Measurements from ENCODE around the gene ADAM8.
"Not testable (repeated sequence)": the region's sequence is repeated elsewhere in the genome, so short reads cannot be mapped to it uniquely, and the experiment has no call there.

Gene ADAM8

DNA sequence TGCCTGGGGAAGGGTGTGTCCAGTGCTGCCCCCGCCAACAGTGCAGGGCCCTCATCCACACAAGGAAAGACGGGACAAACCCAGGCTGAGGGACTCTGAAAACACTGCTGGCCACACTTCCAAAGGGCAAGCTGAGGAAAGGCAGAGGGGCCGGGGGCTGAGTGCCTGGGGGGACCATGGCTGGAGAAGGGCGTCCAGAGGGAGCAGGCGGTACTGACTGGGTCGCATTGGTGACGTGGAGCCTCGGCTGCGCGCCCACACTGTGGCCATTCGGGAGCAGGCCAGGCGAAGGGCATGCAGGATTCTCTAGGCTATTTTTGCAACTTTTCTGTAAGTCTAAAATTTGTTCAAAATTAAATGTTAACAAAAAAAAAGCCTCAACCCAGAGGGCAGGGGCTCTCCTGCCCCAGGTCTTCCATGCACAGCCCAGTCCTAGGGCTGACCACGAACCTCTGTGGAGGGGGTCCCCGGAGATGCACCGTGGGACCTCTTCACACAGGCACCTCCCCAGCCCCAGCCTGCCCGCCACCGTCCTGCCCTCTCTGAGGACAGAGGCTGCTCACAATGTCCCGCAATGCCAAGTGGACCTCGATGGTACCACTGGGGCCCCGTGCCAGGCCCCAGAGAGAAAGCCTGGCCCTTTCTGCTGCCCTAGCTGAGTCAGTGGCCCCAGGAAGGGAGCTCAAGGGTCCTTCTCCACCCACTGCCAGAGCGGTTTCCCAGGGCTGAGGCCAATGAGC is 10.4 kb downstream of the ADAM8 start:
- FAIRE-seq = no peak

DNA sequence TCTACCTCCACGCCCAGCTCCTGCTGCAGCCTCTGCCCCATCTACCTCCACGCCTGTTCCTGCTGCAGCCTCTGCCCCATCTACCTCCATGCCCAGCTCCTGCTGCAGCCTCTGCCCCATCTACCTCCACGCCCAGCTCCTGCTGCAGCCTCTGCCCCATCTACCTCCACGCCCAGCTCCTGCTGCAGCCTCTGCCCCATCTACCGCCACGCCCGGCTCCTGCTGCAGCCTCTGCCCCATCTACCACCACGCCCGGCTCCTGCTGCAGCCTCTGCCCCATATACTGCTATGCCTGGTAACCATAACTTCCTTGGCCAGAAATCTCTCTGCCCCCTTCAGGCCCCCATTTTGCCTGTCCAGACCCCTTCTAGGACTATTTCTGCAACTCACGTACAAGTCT is 11.6 kb downstream of the ADAM8 start:
- not testable (repeated sequence) for FAIRE-seq

- FAIRE-seq = no peak
These were observed 12.2 kb downstream of the ADAM8 start for GRCh38 chr10:133264461-133264860.

DNA sequence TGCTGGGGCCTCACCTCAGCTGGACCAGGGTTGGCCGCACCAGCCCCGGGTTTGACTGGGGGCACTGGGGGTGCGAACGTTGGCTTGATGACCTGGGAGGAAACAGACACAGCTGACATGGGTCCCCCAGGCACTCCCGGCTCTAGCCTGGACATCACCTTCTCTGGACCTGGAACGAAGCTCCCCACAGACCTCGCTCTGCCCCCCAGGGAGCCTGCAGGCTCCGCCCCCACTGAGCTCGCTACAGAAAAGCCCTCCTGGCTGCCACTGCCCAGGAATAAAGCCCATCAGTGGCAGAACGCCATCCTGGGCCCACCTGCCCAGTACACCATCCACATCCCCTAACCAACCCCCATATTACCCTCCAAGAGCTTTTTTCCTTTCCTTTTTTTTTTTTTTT is 13.0 kb downstream of the ADAM8 start:
- no peak for FAIRE-seq

DNA sequence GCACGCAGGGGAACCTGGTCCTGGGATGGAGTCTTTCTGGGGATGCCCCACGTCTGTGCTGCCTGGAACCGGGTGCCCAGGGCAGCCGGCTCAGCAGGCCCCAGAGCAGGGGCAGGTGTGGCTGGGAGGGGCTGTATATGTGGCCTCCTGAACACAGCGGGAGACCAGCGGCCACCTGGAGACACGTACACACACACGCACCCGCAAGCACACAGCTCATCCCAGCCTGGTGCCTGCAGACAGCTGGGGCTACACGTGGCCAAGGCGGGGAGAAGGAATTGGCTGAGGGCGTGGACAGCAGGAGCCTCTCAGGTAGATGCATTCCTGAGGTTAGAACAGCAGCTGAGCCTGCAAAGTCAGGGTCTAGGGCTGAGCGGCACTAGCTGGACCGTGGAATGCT is 14.0 kb downstream of the ADAM8 start:
- FAIRE-seq = no peak

DNA sequence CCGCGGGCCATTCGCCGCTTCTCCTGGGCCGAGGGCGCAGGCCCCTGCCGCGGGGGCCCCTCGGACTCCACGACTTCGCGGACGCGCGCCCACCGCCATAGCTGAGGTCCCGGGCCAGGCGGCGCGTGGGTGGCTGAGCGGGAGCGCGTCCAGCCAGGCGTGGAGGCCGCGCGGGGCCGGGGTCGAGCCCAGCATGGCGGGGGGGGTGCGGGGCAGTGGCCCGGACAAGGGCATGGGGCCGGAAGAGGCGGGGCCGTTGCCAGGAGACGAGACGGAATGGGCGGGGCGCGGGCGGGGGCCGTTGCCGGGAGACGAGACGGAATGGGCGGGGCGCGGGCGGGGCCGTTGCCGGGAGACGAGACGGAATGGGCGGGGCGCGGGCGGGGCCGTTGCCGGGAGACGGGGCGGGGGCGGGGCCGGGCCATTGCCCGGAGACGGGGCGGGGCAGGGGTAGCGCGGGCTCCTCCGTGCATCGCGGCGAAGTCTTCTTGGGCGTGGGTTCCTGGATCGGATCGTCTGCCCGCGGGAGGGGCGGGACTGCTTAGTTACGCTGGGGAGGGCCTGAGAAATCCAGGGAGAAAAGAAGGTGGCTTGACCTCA is 14.8 kb downstream of the ADAM8 start:
- FAIRE-seq = no peak

DNA sequence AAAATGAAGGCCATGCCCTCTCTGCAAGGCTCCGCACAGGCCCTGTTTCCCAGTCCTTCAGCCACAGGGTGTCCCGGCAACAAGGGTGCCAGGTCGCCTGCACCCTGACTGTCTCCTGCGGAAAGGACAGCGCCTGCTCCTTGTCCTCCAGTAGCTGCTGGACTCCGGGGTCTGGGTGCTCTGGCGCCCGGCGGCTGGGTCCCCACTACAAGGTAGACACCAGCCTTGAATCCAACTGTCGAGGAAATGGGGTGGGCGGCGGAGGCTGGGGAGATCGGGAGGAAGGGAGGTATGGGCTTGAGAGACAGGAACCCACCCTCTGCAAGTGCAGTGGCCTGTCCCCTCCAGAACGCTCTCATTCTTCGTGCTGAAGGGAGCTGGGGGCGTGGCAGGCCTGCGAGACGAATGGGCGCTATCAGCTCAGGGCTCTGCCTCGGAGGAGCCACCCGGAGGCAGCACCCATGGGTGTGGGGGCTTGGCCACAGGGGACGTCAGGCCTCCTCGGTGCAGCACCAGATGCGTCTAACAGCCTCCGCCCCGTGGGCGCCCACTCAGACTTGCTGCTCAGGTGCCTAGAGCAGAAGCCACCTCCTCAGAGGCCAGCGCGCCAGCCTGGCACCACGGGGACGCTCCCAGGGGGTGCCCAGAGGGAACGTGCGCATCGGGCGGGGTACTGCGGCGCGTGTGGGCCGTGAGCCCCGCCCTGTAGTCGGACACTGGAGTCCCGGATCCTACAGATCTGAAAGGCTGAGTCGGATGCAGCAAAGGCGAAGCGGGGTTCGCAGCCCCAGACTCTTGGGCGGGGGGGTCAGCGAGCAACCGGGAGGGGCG is 15.6 kb downstream of the ADAM8 start:
- FAIRE-seq = no peak

GRCh38 chr10:133259602-133259989 is 17.1 kb downstream of the ADAM8 start:
- no peak for FAIRE-seq

DNA sequence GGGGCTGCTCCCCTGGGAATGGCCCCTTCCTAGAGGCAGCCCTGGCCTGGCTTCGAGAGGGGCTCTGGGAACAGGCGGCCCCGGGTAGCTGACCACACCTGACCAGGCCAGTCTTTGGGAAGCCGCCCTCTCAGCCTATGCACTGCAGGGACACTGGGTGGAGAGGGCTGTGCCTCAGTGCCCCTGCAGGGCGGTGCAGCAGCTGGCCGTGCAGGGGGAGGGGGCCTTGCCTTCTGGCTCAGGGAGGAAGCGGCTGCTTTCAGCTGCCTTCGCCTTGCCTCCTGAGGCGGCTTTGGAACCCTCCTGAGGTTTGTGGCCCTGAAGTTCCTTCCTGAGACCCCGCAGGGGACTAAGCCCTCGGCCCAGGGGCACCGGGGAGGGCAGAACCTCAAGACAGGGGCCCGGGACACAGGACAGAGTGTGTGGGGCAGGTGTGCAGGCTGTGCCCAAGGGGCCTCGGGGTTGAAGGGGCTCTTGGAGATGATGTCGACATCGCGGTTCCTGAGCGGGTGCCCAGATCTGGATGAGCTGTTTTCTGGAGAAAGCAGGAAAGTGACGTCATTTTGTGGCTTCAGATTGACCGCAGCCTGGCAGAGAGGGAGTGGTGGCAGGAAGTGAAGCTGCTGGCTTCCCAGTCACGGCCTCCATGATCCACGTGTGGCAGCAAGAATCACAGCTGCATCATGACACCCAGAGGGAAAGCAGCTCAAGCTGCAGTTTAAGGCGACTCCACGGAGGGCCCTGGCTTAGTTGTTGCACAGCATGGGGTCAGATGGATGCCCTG is 17.7 kb downstream of the ADAM8 start:
- no peak for FAIRE-seq

DNA sequence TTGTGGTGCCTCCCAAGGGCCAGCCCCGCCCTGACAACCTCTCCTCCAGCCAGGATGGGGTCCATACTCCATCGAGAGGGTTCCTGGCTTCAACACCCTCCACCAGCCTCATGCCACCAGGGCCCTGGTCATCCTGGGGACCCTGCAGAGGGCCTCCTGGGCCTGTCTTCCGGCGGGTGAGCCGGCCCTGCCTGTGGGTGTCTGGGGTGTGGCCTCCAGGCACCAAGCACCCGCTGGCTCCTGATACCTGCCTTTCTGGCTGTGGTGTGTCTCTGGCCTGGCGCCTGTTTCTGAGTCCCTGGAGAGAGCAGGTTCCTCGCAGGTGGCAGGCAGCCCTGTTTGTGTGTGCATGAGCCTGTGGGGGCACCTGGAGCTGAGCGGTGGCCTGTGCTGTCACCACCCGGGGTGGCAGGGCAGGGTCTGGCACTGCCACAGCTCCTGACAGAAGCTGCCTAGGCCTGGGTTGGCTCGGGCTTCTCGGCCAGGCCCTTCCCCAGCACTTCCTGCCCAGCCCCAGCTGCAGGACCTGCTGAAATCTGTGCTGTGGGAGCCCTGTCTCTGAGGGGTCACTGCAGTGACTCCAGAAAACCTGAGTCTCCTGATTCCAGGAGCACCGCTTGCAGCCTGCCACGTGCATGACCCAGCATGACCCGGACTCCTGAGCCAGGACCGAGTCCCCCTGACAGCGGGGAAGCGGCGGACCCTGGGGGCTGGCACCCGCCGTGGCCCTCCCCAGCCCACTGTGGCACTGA is 18.4 kb downstream of the ADAM8 start:
- FAIRE-seq = no peak

GRCh38 chr10:133257489-133258065 is 19.1 kb downstream of the ADAM8 start:
- FAIRE-seq = no peak

GRCh38 chr10:133255323-133255722 is 21.3 kb downstream of the ADAM8 start:
- no peak for FAIRE-seq

GRCh38 chr10:133254421-133255120 is 22.1 kb downstream of the ADAM8 start:
- FAIRE-seq = no peak

DNA sequence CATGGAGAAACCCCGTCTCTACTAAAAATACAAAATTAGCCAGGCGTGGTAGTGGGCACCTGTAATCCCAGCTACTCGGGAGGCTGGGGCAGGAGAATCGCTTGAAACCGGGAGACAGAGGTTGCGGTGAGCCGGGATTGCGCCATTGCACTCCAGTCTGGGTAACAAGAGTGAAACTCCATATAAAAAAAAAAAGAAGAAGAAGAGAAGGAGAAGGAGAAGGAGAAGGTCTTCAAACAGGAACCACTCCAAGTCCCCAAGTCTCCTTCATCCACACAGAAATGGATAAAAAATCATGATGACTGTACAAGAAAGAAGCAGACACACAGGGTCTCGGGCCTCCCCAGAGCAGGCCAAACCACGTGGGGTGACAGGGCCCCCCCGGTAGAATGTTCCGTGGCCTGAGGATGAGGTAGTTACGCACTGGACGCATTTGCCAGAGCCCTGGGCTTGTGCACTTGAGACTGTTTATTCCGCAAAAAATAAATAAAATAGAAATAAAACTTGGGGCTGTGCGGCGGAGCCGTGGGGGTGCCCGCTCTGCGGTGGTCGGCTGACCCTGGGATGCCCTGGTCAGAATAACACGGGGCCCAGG is 23.2 kb downstream of the ADAM8 start:
- no peak for FAIRE-seq

DNA sequence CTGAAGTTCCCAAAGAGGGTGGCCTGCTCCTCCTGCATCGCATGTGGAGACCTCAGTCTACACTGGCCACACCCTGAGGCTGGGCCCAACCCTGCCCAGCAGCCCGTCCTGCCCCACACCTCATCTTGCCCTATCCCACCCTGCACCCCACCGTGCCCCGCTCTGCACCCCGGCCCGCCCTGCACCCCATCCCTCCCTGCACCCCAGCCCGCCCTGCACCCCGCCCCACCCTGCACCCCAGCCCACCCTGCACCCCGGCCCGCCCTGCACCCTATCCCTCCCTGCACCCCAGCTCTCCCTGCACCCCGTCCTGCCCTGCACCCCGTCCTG is 24.5 kb downstream of the ADAM8 start:
- no peak for FAIRE-seq

- FAIRE-seq = no peak
These were observed 25.1 kb downstream of the ADAM8 start for GRCh38 chr10:133251388-133252222.

GRCh38 chr10:133249975-133250754 is 26.5 kb downstream of the ADAM8 start:
- no peak for FAIRE-seq

- no peak for FAIRE-seq
These were observed 27.4 kb downstream of the ADAM8 start for GRCh38 chr10:133249094-133249780.

- no peak for FAIRE-seq
These were observed 28.3 kb downstream of the ADAM8 start for GRCh38 chr10:133248334-133248715.
